CD8-positive, alpha-beta memory T cell (primary cell): ENCODE results near the gene ANO1. TPM values are rescaled to one million over a fixed set of nuclear protein-coding genes. Genes with fewer than 3 reads are reported as not detected.
"Not testable (repeated sequence)": the region's sequence is repeated elsewhere in the genome, so short reads cannot be mapped to it uniquely, and the experiment has no call there.

ENCODE experiments used
- CTCF ChIA-PET: fragments of 350-600 bp; sonication (Branson Sonifier 250); formaldehyde crosslinking; loops from one replicate; lab custom pipeline; 2021; ENCODE audit warnings: antibody characterized with exemption; lab: Charles Lee
- POLR2A ChIA-PET: fragments of 350-600 bp; sonication (Branson Sonifier 250); formaldehyde crosslinking; loops from one replicate; lab custom pipeline; 2021; ENCODE audit warnings: antibody characterized with exemption; lab: Charles Lee
- DNase-seq, 5 donors: peaks; one replicate each; pipeline versions ENCODE4 v3.0.0 to v3.0.0-alpha.2; 2020 to 2022; ENCODE audit warnings: mixed read lengths in 1 of 5
- H3K27ac ChIP-seq: one replicate; pipeline ENCODE4 v1.7.0; 2013; ENCODE audit warnings: low read depth, mild to moderate bottlenecking, low read length, moderate library complexity
- H3K27me3 ChIP-seq: 2 replicates; pipeline ENCODE4 v1.7.0; 2013; ENCODE audit warnings: low read length, mild to moderate bottlenecking; ENCODE audit not compliant: insufficient read depth, poor library complexity, severe bottlenecking
- H3K36me3 ChIP-seq: 2 replicates; pipeline ENCODE4 v1.7.0; 2013; ENCODE audit warnings: mild to moderate bottlenecking, low read length, moderate library complexity; ENCODE audit not compliant: insufficient read depth
- H3K4me1 ChIP-seq: 2 replicates; pipeline ENCODE4 v1.7.0; 2013; ENCODE audit warnings: mild to moderate bottlenecking, low read length, moderate library complexity; ENCODE audit not compliant: insufficient read depth
- H3K4me3 ChIP-seq: 2 replicates; pipeline ENCODE4 v1.7.0; 2013; ENCODE audit warnings: mild to moderate bottlenecking, low read length
- H3K9me3 ChIP-seq: 2 replicates; pipeline ENCODE4 v1.7.0; 2013; ENCODE audit warnings: mild to moderate bottlenecking, low read length
- H3K27ac Mint-ChIP-seq, 8 donors: one replicate each; pipeline ENCODE4 v1.8.0; 2020 to 2021; ENCODE audit warnings: mixed read lengths in 8 of 8, mild to moderate bottlenecking in 6 of 8, inconsistent platforms in 3 of 8, moderate library complexity in 3 of 8
- H3K27me3 Mint-ChIP-seq, 2 donors: one replicate each; pipeline ENCODE4 v1.8.0; 2020 to 2021; ENCODE audit warnings: mixed read lengths in 2 of 2, mild to moderate bottlenecking in 1 of 2, moderate library complexity in 1 of 2
- H3K36me3 Mint-ChIP-seq, 3 donors: one replicate each; pipeline ENCODE4 v1.8.0; 2020 to 2021; ENCODE audit warnings: mixed read lengths in 3 of 3, inconsistent platforms in 1 of 3, mild to moderate bottlenecking in 1 of 3
- H3K4me1 Mint-ChIP-seq, 3 donors: one replicate each; pipeline ENCODE4 v1.8.0; 2020 to 2021; ENCODE audit warnings: mixed read lengths in 3 of 3, inconsistent platforms in 1 of 3, mild to moderate bottlenecking in 1 of 3
- H3K4me3 Mint-ChIP-seq, 7 donors: one replicate each; pipeline ENCODE4 v1.8.0; 2020 to 2021; ENCODE audit warnings: mixed read lengths in 7 of 7, mild to moderate bottlenecking in 6 of 7, moderate library complexity in 4 of 7, inconsistent platforms in 2 of 7
- H3K9me3 Mint-ChIP-seq, 5 donors: one replicate each; pipeline ENCODE4 v1.8.0; 2020 to 2022; ENCODE audit warnings: mixed read lengths in 5 of 5, mild to moderate bottlenecking in 3 of 5, moderate library complexity in 2 of 5, inconsistent platforms in 1 of 5
- polyA plus RNA-seq: library from polyadenylated mRNA; unstranded; fragments of 300-500 nt; fragmentation: Illumina TruSeq; gene quantifications from one replicate; pipeline ENCODE4 v1.2.3, GENCODE V29; 2021
- total RNA-seq, 2 experiments: library from RNA; stranded (reverse); gene quantifications; one replicate each; pipeline ENCODE4 v1.2.3, GENCODE V29; 2021

The ANO1 gene
- total and polyA plus RNA-seq, 3 experiments from 2014 or later: not detected

DNA sequence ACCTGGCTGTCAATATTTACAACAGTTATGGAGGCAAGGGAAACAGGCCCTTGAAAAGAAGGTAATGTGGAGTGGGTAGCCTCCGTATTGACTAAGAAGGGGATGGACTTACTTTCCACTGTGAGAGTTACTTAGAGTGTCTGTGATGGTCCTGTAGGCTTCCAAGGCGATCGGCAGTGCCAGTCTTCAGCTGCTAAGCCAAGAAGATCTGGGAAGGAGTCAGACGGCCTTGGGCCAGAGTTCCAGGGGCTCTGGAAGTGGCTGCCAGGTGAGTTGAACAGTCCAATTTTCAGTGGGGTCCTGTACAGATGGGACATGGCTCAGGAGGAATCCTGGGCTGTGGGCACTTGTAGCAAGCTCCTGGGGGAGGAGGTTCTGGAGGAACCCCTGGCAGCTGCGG is 139.3 kb downstream of the ANO1 start:
- H3K36me3 Mint-ChIP-seq, H3K4me1 ChIP-seq, H3K9me3 Mint-ChIP-seq, H3K4me3 Mint-ChIP-seq, H3K27ac ChIP-seq, H3K4me3 ChIP-seq, H3K36me3 ChIP-seq, POLR2A ChIA-PET, CTCF ChIA-PET, DNase-seq, H3K27me3 ChIP-seq, H3K27ac Mint-ChIP-seq, H3K4me1 Mint-ChIP-seq, H3K9me3 ChIP-seq: not testable (repeated sequence)
- H3K27me3 Mint-ChIP-seq: peaks cover 8 to 14% of the 10 kb centered on the region in 2 donors

DNA sequence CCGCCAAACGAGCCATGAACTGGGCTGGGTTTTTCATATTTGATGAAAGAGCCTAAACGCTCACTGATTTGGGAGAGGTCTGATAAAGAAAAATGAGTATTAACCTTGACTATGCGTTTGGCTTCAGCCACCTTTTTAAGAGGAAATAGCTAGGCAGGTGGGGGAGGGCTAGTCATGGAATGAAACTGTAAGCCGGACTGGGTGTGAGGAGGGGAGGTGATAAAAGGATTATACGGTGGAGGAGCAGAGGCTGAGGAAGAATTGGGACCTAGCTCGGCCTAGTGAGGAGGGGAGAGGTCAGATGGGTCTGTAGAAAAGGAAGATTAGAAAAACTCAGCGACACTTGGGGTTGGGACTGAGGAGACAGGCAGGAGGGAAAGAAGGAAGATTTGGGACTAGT is 140.0 kb downstream of the ANO1 start:
- H3K27ac ChIP-seq, H3K36me3 ChIP-seq, H3K9me3 ChIP-seq, POLR2A ChIA-PET, H3K9me3 Mint-ChIP-seq, H3K36me3 Mint-ChIP-seq, H3K4me1 ChIP-seq, H3K27me3 ChIP-seq, H3K4me1 Mint-ChIP-seq, H3K27ac Mint-ChIP-seq, H3K4me3 ChIP-seq, DNase-seq, CTCF ChIA-PET, H3K4me3 Mint-ChIP-seq: not testable (repeated sequence)
- peaks cover 10 to 17% of the 10 kb centered on the region in 2 donors for H3K27me3 Mint-ChIP-seq

DNA sequence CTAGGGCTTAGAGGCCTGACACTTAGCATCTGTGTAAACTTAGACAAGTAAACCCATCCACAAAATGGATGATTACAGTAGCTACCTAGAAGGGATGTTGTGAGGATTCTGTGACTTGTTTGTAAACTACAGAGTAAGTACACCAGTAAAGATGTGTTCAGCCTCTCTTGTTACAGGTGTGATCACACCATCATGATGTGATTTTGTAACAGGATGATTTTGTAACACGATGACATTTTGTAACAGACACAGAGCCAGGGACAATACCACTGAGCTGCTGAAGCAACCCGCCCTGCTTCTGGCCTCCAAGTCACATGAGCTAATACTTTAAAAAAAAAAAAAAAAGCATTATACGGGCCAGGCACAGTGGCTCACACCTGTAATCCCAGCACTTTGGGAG is 142.0 kb downstream of the ANO1 start:
- Histone ChIP-seq H3K27me3 (no peaks in the 10 kb centered on the region), H3K9me3 (no peaks in the 10 kb centered on the region), H3K27ac (no peak overlapping the region), H3K4me1 (no peaks in the 10 kb centered on the region), H3K36me3 (no peaks in the 10 kb centered on the region), H3K4me3 (no peak overlapping the region)
- no peaks in the 10 kb centered on the region for H3K4me1 Mint-ChIP-seq
- no peak for DNase-seq
- ChIA-PET CTCF (no interaction called here), POLR2A (no interaction called here)
- no peak overlapping the region for H3K4me3 Mint-ChIP-seq
- peaks cover 15 to 20% of the 10 kb centered on the region in 2 donors for H3K27me3 Mint-ChIP-seq
- no peaks in the 10 kb centered on the region for H3K9me3 Mint-ChIP-seq
- peaks cover 0 to 5% (median 0%) of the 10 kb centered on the region in 3 donors for H3K36me3 Mint-ChIP-seq
- H3K27ac Mint-ChIP-seq: no peak overlapping the region

DNA sequence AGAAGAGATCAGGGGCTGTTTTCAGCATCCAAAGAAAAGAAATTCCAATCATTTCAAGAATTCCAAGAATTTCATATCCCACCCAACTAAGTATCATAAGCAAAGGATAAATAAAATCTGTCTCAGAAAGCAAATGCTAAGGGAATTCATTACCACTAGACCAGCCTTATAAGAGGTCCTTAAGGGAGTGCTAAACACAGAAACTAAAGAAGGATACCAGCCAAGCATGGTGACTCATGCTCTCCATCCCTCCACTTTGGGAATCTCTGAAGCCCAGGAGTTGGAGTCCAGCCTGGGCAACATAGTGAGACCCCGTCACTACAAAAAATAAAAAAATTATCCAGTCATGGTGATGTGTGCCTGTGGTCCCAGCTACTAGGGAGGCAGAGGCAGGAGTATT is 142.8 kb downstream of the ANO1 start:
- Histone ChIP-seq H3K4me1 (no peaks in the 10 kb centered on the region), H3K27me3 (no peaks in the 10 kb centered on the region), H3K4me3 (no peak overlapping the region), H3K9me3 (no peaks in the 10 kb centered on the region), H3K36me3 (no peaks in the 10 kb centered on the region), H3K27ac (no peak overlapping the region)
- Mint-ChIP-seq H3K4me1 (no peaks in the 10 kb centered on the region), H3K27ac (no peak overlapping the region), H3K36me3 (peaks cover 0 to 5% (median 0%) of the 10 kb centered on the region in 3 donors), H3K4me3 (no peak overlapping the region), H3K9me3 (no peaks in the 10 kb centered on the region), H3K27me3 (peaks cover 15 to 20% of the 10 kb centered on the region in 2 donors)
- ChIA-PET CTCF (interaction anchor here (1.1 kb wide), 1 partner anchor 25 kb away, joined by 3 read pairs; no protein-coding TSS in a partner anchor), POLR2A (no interaction called here)
- DNase-seq: no peak

DNA sequence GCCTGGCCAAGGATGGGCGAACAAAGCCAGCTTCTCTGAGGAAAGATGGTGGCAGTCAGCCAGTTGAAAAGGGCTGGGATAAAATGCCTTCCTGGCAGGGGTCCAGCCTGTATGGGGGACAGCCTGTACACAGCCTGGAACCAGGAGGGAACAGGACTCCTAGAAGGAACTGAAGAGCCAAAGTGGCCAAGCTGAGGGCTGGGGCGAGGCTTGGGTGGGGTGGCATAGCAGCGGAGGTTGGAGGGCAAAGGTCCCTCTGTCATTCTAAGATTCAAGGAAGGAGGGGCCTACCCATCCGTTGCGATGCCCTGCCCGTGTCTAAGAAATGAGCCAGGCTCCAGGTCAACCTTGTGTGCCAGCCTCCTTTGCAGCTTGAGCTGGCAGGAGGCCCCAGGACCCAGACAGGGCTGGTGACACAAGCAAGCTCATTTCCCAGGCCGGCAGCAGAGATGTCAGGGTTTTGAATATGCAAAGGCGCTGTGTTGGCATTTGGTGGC is 147.6 kb downstream of the ANO1 start:
- ChIA-PET CTCF (no interaction called here), POLR2A (no interaction called here)
- Histone ChIP-seq H3K4me1 (no peaks in the 10 kb centered on the region), H3K27me3 (no peaks in the 10 kb centered on the region), H3K4me3 (no peak overlapping the region), H3K27ac (no peak overlapping the region), H3K9me3 (no peaks in the 10 kb centered on the region), H3K36me3 (no peaks in the 10 kb centered on the region)
- Mint-ChIP-seq H3K4me1 (no peaks in the 10 kb centered on the region), H3K36me3 (peaks cover 0 to 3% (median 0%) of the 10 kb centered on the region in 3 donors), H3K4me3 (no peak overlapping the region), H3K9me3 (no peaks in the 10 kb centered on the region), H3K27ac (no peak overlapping the region), H3K27me3 (peaks cover 10 to 13% of the 10 kb centered on the region in 2 donors)
- DNase-seq: no peak

DNA sequence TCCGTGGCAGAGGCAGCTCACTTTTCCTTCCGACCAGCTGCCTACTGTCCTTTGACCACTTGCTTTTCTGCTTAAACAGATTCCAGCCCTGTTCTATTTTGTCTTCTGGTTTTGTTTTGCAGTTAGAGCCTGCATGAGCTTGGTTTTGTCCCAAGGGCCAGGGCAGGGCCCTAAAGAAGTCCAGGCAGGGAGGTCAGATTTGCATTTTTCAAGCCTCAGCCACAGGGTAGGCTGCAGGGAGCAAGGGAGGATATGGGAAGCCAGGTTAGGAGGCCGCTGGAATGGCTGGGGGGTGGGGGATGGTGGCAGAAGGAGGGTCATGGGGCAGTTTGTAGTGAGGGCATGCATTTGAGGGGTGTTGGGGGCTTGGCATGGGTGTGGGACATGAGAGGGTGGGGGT is 148.1 kb downstream of the ANO1 start:
- H3K27ac ChIP-seq: no peak overlapping the region
- Mint-ChIP-seq H3K4me3 (no peak overlapping the region), H3K27ac (no peak overlapping the region), H3K27me3 (peaks cover 10 to 11% of the 10 kb centered on the region in 2 donors), H3K4me1 (no peaks in the 10 kb centered on the region), H3K36me3 (no peaks in the 10 kb centered on the region), H3K9me3 (no peaks in the 10 kb centered on the region)
- H3K4me3 ChIP-seq: no peak overlapping the region
- no peaks in the 10 kb centered on the region for H3K9me3 ChIP-seq
- CTCF ChIA-PET: no interaction called here
- POLR2A ChIA-PET: no interaction called here
- no peaks in the 10 kb centered on the region for H3K36me3 ChIP-seq
- no peak for DNase-seq
- H3K4me1 ChIP-seq: no peaks in the 10 kb centered on the region
- no peaks in the 10 kb centered on the region for H3K27me3 ChIP-seq

DNA sequence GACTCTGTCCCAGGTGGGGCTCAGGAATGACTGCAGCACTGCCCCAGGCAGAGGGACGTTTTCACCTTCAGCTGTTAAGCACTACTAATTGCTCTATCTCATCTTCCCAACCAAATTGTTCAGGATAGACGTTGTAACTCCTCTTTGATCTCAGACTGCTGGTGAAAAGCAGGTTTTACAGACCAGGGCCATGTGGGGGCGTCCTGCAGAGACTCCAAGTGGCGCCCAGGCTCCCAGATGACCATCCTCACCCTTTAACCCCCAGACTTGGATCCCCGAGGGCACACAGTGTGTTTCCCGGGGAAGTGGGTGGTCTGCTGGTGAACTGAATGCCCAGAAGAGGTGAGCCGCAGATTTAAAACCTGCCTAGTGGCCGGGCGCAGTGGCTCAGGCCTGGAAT is 148.8 kb downstream of the ANO1 start:
- ChIA-PET CTCF (no interaction called here), POLR2A (no interaction called here)
- Histone ChIP-seq H3K4me1 (no peaks in the 10 kb centered on the region), H3K27ac (no peak overlapping the region), H3K4me3 (no peak overlapping the region), H3K9me3 (no peaks in the 10 kb centered on the region), H3K27me3 (no peaks in the 10 kb centered on the region), H3K36me3 (no peaks in the 10 kb centered on the region)
- Mint-ChIP-seq H3K4me1 (no peaks in the 10 kb centered on the region), H3K9me3 (no peaks in the 10 kb centered on the region), H3K4me3 (no peak overlapping the region), H3K27me3 (peaks cover 7 to 10% of the 10 kb centered on the region in 2 donors), H3K27ac (no peak overlapping the region), H3K36me3 (no peaks in the 10 kb centered on the region)
- DNase-seq: no peak

DNA sequence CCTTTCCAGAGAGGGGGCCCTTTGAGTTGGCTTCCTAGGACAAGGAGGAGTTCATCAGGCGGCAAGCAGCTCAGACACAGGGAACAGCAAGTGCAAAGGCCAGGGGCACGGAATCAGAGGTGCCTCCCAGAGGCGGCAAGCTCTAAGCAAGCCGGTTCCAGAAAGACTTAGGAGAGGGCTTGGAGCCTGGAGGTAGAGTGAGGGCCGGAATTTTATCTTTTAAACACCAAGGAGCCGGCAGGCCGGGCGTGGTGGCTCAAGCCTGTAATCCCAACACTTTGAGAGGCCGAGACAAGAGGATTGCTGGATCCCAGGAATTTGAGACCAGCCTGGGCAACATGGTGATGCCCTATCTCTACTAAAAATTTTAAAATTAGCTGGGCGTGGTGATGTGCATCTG is 151.6 kb downstream of the ANO1 start:
- no peaks in the 10 kb centered on the region for H3K4me1 ChIP-seq
- H3K36me3 ChIP-seq: no peaks in the 10 kb centered on the region
- H3K27ac ChIP-seq: no peak overlapping the region
- Mint-ChIP-seq H3K4me1 (no peaks in the 10 kb centered on the region), H3K27ac (no peak overlapping the region), H3K4me3 (no peak overlapping the region), H3K27me3 (peaks cover 10 to 15% of the 10 kb centered on the region in 2 donors), H3K36me3 (no peaks in the 10 kb centered on the region), H3K9me3 (no peaks in the 10 kb centered on the region)
- ChIA-PET POLR2A (no interaction called here), CTCF (no interaction called here)
- no peaks in the 10 kb centered on the region for H3K9me3 ChIP-seq
- H3K4me3 ChIP-seq: no peak overlapping the region
- DNase-seq: no peak
- no peaks in the 10 kb centered on the region for H3K27me3 ChIP-seq
